Fibroblast of villous mesenchyme (primary cell): ENCODE results near the gene GADD45G. TPM values are rescaled to one million over a fixed set of nuclear protein-coding genes. Genes with fewer than 3 reads are reported as not detected.

Experiments used
- DNase-seq: peaks from one replicate; pipeline ENCODE4 v3.0.0-alpha.2; 2010; ENCODE audit warnings: low read depth
- H3K4me3 ChIP-seq: 2 replicates; pipeline ENCODE4 v1.5.1; 2011; ENCODE audit warnings: low read depth, mild to moderate bottlenecking, low read length
- CTCF ChIP-seq: IDR thresholded peaks from 2 replicates; pipeline ENCODE4 v1.5.1; 2012; ENCODE audit warnings: low read depth, mild to moderate bottlenecking, low read length; ENCODE audit not compliant: insufficient read depth
- total RNA-seq: library from RNA; depleted of rRNA; stranded (reverse); fragments of >200 nt; gene quantifications from 2 replicates; pipeline ENCODE4 v1.2.3, GENCODE V29; 2012

Gene GADD45G
- total RNA-seq, 1 donor, result 0.43 TPM

GRCh38 chr9:89640801-89641200 is 36.0 kb downstream of the GADD45G start:
- no peak for TF ChIP-seq CTCF
- H3K4me3 ChIP-seq, result no peak overlapping the region
- no peak for DNase-seq

GRCh38 chr9:89641980-89642379 is 37.2 kb downstream of the GADD45G start:
- H3K4me3 ChIP-seq, result no peak overlapping the region
- no peak for DNase-seq
- no peak for TF ChIP-seq CTCF

GRCh38 chr9:89642789-89643188 is 38.0 kb downstream of the GADD45G start:
- DNase-seq, result no peak
- TF ChIP-seq CTCF, result no peak
- no peak overlapping the region for H3K4me3 ChIP-seq

- TF ChIP-seq CTCF, result no peak
Measured at GRCh38 chr9:89646189-89646939, 41.6 kb downstream of the GADD45G start.

GRCh38 chr9:89647366-89648128 is 42.7 kb downstream of the GADD45G start:
- H3K4me3 ChIP-seq, result no peak overlapping the region
- TF ChIP-seq CTCF, result no peak
- no peak for DNase-seq

More at GRCh38 chr9:89646189-89646939, 41.6 kb downstream of the GADD45G start:
- DNase-seq, result peak; percentile 59
- H3K4me3 ChIP-seq, result no peak overlapping the region

GRCh38 chr9:89648247-89649000 is 43.6 kb downstream of the GADD45G start:
- no peak for TF ChIP-seq CTCF

More at GRCh38 chr9:89648247-89649000, 43.6 kb downstream of the GADD45G start:
- no peak for DNase-seq
- H3K4me3 ChIP-seq, result no peak overlapping the region
